ENCODE data around the gene SMAP1. TPM values are rescaled to one million over a fixed set of nuclear protein-coding genes. Genes with fewer than 3 reads are reported as not detected.

SMAP1 gene
- total RNA-seq, 4 donors from 2014 or later: 16.6 to 29.4 (median 22.0) TPM

- DNase-seq (ENCODE audit: low spot score) (no peak), ATAC-seq (ENCODE audit: low FRiP score) (no peak)
- no peak for TF ChIP-seq CTCF (IDR thresholded peaks at IDR 0.05)
Observed at GRCh38 chr6:70843328-70843918, 175.7 kb downstream of the SMAP1 start.

- DNase-seq (ENCODE audit: low spot score) (no peak), ATAC-seq (ENCODE audit: low FRiP score) (no peak)
- no peak for TF ChIP-seq CTCF (IDR thresholded peaks at IDR 0.05)
Observed at GRCh38 chr6:70844301-70844700, 176.6 kb downstream of the SMAP1 start.

GRCh38 chr6:70846207-70846835 lies 178.6 kb downstream of the SMAP1 start:
- no peak for TF ChIP-seq CTCF (IDR thresholded peaks at IDR 0.05)

GRCh38 chr6:70847106-70848084 lies 179.7 kb downstream of the SMAP1 start:
- no peak for DNase-seq (ENCODE audit: low spot score)
- no peak for ATAC-seq (ENCODE audit: low FRiP score)
- TF ChIP-seq CTCF (IDR thresholded peaks at IDR 0.05): no peak

More at GRCh38 chr6:70846207-70846835, 178.6 kb downstream of the SMAP1 start:
- no peak for ATAC-seq (ENCODE audit: low FRiP score)
- no peak for DNase-seq (ENCODE audit: low spot score)

GRCh38 chr6:70849348-70850069 lies 181.8 kb downstream of the SMAP1 start:
- no peak for DNase-seq (ENCODE audit: low spot score)
- ATAC-seq (ENCODE audit: low FRiP score): no peak
- TF ChIP-seq CTCF (IDR thresholded peaks at IDR 0.05): no peak

GRCh38 chr6:70852667-70853246 lies 185.1 kb downstream of the SMAP1 start:
- no peak for ATAC-seq (ENCODE audit: low FRiP score)

More at GRCh38 chr6:70852667-70853246, 185.1 kb downstream of the SMAP1 start:
- no peak for DNase-seq (ENCODE audit: low spot score)
- TF ChIP-seq CTCF (IDR thresholded peaks at IDR 0.05): no peak

Data from omental fat pad (tissue), 4 donors.